ENCODE results near the gene GPR176. TPM values are rescaled to one million over a fixed set of nuclear protein-coding genes. Genes with fewer than 3 reads are reported as not detected.

The GPR176 gene
- polyA plus RNA-seq = 1 to 10 TPM in 2 of 3 donors, under 1 TPM in 1; 0.68 to 4.6 (median 2.7) TPM

- H3K27ac ChIP-seq (ENCODE audit: low read depth, low read length) = no peak within 1 kb of the TSS
- WGBS, 3 donors = 0 to 2% (median 1%) methylated on average over 60 to 84 of the region's 84 CpGs
Measured at GRCh38 chr15:39919748-39920509, at the start of gene GPR176. TSS of gene GPR176 (minus strand) at chr15:39920266. CDS start at chr15:39920026, 240 bp downstream.

GRCh38 chr15:39969002-39969394 is 48.9 kb upstream of the GPR176 start:
- no peak overlapping the region for H3K27ac ChIP-seq (ENCODE audit: low read depth, low read length)

GRCh38 chr15:39968273-39969001 is 48.4 kb upstream of the GPR176 start:
- H3K27ac ChIP-seq (ENCODE audit: low read depth, low read length) = no peak overlapping the region
- WGBS, 3 donors = 94 to 97% (median 97%) methylated on average over 3 of the region's 3 CpGs

More at GRCh38 chr15:39969002-39969394, 48.9 kb upstream of the GPR176 start:
- WGBS, 3 donors = 97 to 100% (median 98%) methylated on average over 2 of the region's 2 CpGs

- WGBS, 3 donors = 52 to 72% (median 72%) methylated on average over 2 of the region's 2 CpGs
- H3K27ac ChIP-seq (ENCODE audit: low read depth, low read length) = no peak overlapping the region
Measured at GRCh38 chr15:39966521-39966920, 46.5 kb upstream of the GPR176 start.

GRCh38 chr15:39963786-39964185 is 43.7 kb upstream of the GPR176 start:
- 66 to 88% (median 72%) methylated on average over 2 of the region's 2 CpGs for WGBS, 3 donors

GRCh38 chr15:39961051-39961450 is 41.0 kb upstream of the GPR176 start:
- WGBS, 3 donors = 79 to 100% (median 89%) methylated on average over 1 of the region's 1 CpG

More at GRCh38 chr15:39963786-39964185, 43.7 kb upstream of the GPR176 start:
- H3K27ac ChIP-seq (ENCODE audit: low read depth, low read length) = no peak overlapping the region

GRCh38 chr15:39960411-39960810 is 40.3 kb upstream of the GPR176 start:
- WGBS, 3 donors = 63 to 94% (median 63%) methylated on average over 3 of the region's 3 CpGs
- no peak overlapping the region for H3K27ac ChIP-seq (ENCODE audit: low read depth, low read length)

More at GRCh38 chr15:39961051-39961450, 41.0 kb upstream of the GPR176 start:
- no peak overlapping the region for H3K27ac ChIP-seq (ENCODE audit: low read depth, low read length)

GRCh38 chr15:39959411-39959810 is 39.3 kb upstream of the GPR176 start:
- WGBS, 3 donors = 82 to 94% (median 84%) methylated on average over 1 of the region's 1 CpG

GRCh38 chr15:39957481-39957880 is 37.4 kb upstream of the GPR176 start:
- WGBS, 3 donors = 68 to 75% (median 75%) methylated on average over 1 of the region's 1 CpG
- no peak overlapping the region for H3K27ac ChIP-seq (ENCODE audit: low read depth, low read length)

More at GRCh38 chr15:39959411-39959810, 39.3 kb upstream of the GPR176 start:
- no peak overlapping the region for H3K27ac ChIP-seq (ENCODE audit: low read depth, low read length)

- no peak overlapping the region for H3K27ac ChIP-seq (ENCODE audit: low read depth, low read length)
- 57 to 93% (median 79%) methylated on average over 4 of the region's 4 CpGs for WGBS, 3 donors
Measured at GRCh38 chr15:39953521-39953920, 33.5 kb upstream of the GPR176 start.

- WGBS, 3 donors = 91 to 96% (median 95%) methylated on average over 7 of the region's 7 CpGs
- no peak overlapping the region for H3K27ac ChIP-seq (ENCODE audit: low read depth, low read length)
Measured at GRCh38 chr15:39951561-39951960, 31.5 kb upstream of the GPR176 start.

- no peak overlapping the region for H3K27ac ChIP-seq (ENCODE audit: low read depth, low read length)
- 73 to 76% (median 74%) methylated on average over 5 of the region's 5 CpGs for WGBS, 3 donors
Measured at GRCh38 chr15:39948817-39949216, 28.8 kb upstream of the GPR176 start.

- 91 to 97% (median 97%) methylated on average over 1 of the region's 1 CpG for WGBS, 3 donors
- H3K27ac ChIP-seq (ENCODE audit: low read depth, low read length) = no peak overlapping the region
Measured at GRCh38 chr15:39947401-39948197, 27.5 kb upstream of the GPR176 start.

GRCh38 chr15:39946862-39947261 is 26.8 kb upstream of the GPR176 start:
- 76 to 92% (median 79%) methylated on average over 3 of the region's 3 CpGs for WGBS, 3 donors
- no peak overlapping the region for H3K27ac ChIP-seq (ENCODE audit: low read depth, low read length)

GRCh38 chr15:39944726-39945125 is 24.7 kb upstream of the GPR176 start:
- H3K27ac ChIP-seq (ENCODE audit: low read depth, low read length) = no peak overlapping the region
- 72 to 86% (median 75%) methylated on average over 4 of the region's 4 CpGs for WGBS, 3 donors

- H3K27ac ChIP-seq (ENCODE audit: low read depth, low read length) = no peak overlapping the region
- 87 to 97% (median 96%) methylated on average over 3 of the region's 3 CpGs for WGBS, 3 donors
Measured at GRCh38 chr15:39942753-39943150, 22.7 kb upstream of the GPR176 start.

GRCh38 chr15:39942101-39942752 is 22.2 kb upstream of the GPR176 start:
- 79 to 90% (median 83%) methylated on average over 3 of the region's 3 CpGs for whole genome bisulfite sequencing, 3 donors
- H3K27ac ChIP-seq (ENCODE audit: low read depth, low read length) = no peak overlapping the region

Data from adipose tissue (tissue), 3 donors.